Effector CD8-positive, alpha-beta T cell (primary cell): Measurements from ENCODE around the gene IQGAP3.

ENCODE experiments used
- DNase-seq: peaks from one replicate; lab custom pipeline; 2025; lab: John Stamatoyannopoulos, UW

The IQGAP3 gene

GRCh38 chr1:156496211-156496761 is 76.1 kb downstream of the IQGAP3 start:
- DNase-seq, result no peak

GRCh38 chr1:156495401-156496140 is 76.8 kb downstream of the IQGAP3 start:
- no peak for DNase-seq

- DNase-seq, result no peak
These were observed 78.0 kb downstream of the IQGAP3 start for GRCh38 chr1:156494309-156494895.

- no peak for DNase-seq
These were observed 78.6 kb downstream of the IQGAP3 start for GRCh38 chr1:156493742-156494141.

- DNase-seq, result no peak
These were observed 79.2 kb downstream of the IQGAP3 start for GRCh38 chr1:156493154-156493631.

- no peak for DNase-seq
These were observed 79.7 kb downstream of the IQGAP3 start for GRCh38 chr1:156492591-156493080.

GRCh38 chr1:156492013-156492590 is 80.3 kb downstream of the IQGAP3 start:
- no peak for DNase-seq

GRCh38 chr1:156491151-156491949 is 81.0 kb downstream of the IQGAP3 start:
- DNase-seq, result no peak

- no peak for DNase-seq
These were observed 81.8 kb downstream of the IQGAP3 start for GRCh38 chr1:156490401-156491032.

GRCh38 chr1:156489935-156490293 is 82.5 kb downstream of the IQGAP3 start:
- DNase-seq, result no peak

GRCh38 chr1:156489166-156489934 is 83.0 kb downstream of the IQGAP3 start:
- DNase-seq, result no peak

GRCh38 chr1:156488566-156489165 is 83.7 kb downstream of the IQGAP3 start:
- DNase-seq, result no peak

GRCh38 chr1:156487862-156488261 is 84.5 kb downstream of the IQGAP3 start:
- no peak for DNase-seq

GRCh38 chr1:156486421-156487344 is 85.7 kb downstream of the IQGAP3 start:
- no peak for DNase-seq

- no peak for DNase-seq
These were observed 86.4 kb downstream of the IQGAP3 start for GRCh38 chr1:156485984-156486383.

GRCh38 chr1:156484480-156485058 is 87.8 kb downstream of the IQGAP3 start:
- DNase-seq, result no peak

- DNase-seq, result no peak
These were observed 89.0 kb downstream of the IQGAP3 start for GRCh38 chr1:156483397-156483796.

GRCh38 chr1:156482276-156482675 is 90.1 kb downstream of the IQGAP3 start:
- DNase-seq, result no peak

- DNase-seq, result no peak
These were observed 90.8 kb downstream of the IQGAP3 start for GRCh38 chr1:156481527-156481926.
